Thyroid gland (tissue), 4 donors: ENCODE results near the gene DHRS12.

Experiments used
- POLR2A ChIP-seq, 2 donors: fragments of 450-650 bp; IDR thresholded peaks; one replicate each; pipeline ENCODE4 v1.6.1; 2017; ENCODE audit warnings: antibody characterized with exemption in 2 of 2, mild to moderate bottlenecking in 2 of 2, moderate library complexity in 1 of 2
- TF ChIP-seq, protein P1 (sequence below), 6 experiments: fragments of 200-600 bp in 3 of 6; fragments of 450-650 bp in 3 of 6; sonication (generic) in 3 of 6; IDR thresholded peaks; one replicate each; pipeline ENCODE4 v1.5.1; 2016 to 2019; ENCODE audit warnings: antibody characterized with exemption in 6 of 6, mild to moderate bottlenecking in 2 of 6, inconsistent platforms in 1 of 6, moderate library complexity in 1 of 6

GRCh38 chr13:51776179-51776578 is 27.8 kb downstream of the DHRS12 start:
- TF ChIP-seq, protein P1, sequence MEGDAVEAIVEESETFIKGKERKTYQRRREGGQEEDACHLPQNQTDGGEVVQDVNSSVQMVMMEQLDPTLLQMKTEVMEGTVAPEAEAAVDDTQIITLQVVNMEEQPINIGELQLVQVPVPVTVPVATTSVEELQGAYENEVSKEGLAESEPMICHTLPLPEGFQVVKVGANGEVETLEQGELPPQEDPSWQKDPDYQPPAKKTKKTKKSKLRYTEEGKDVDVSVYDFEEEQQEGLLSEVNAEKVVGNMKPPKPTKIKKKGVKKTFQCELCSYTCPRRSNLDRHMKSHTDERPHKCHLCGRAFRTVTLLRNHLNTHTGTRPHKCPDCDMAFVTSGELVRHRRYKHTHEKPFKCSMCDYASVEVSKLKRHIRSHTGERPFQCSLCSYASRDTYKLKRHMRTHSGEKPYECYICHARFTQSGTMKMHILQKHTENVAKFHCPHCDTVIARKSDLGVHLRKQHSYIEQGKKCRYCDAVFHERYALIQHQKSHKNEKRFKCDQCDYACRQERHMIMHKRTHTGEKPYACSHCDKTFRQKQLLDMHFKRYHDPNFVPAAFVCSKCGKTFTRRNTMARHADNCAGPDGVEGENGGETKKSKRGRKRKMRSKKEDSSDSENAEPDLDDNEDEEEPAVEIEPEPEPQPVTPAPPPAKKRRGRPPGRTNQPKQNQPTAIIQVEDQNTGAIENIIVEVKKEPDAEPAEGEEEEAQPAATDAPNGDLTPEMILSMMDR (IDR thresholded peaks at IDR 0.05) = no peak
- no peak for TF ChIP-seq POLR2A (IDR thresholded peaks at IDR 0.05)
